Loucy (cell line): ENCODE data around the gene FOXC1.

Experiments
- H2AFZ ChIP-seq: fragments of 200-600 bp; sonication (generic); 2 replicates; pipeline ENCODE4 v1.6.0; 2016; ENCODE audit warnings: antibody characterized with exemption, mild to moderate bottlenecking, low read length, moderate library complexity
- H3F3A ChIP-seq: fragments of 200-600 bp; 2 replicates; pipeline ENCODE4 v1.6.0; 2016; ENCODE audit warnings: antibody characterized with exemption, low read depth, mild to moderate bottlenecking
- H3K27me3 ChIP-seq: fragments of 200-600 bp; sonication (generic); 2 replicates; pipeline ENCODE4 v1.6.1; 2014; ENCODE audit warnings: low read length, mild to moderate bottlenecking; ENCODE audit not compliant: insufficient read depth, poor library complexity, severe bottlenecking
- H3K36me3 ChIP-seq: fragments of 200-600 bp; sonication (generic); 2 replicates; pipeline ENCODE4 v1.6.1; 2016; ENCODE audit warnings: low read length; ENCODE audit not compliant: insufficient read depth
- H3K4me1 ChIP-seq: fragments of 200-600 bp; sonication (generic); 2 replicates; pipeline ENCODE4 v1.5.1; 2014; ENCODE audit warnings: low read length, mild to moderate bottlenecking; ENCODE audit not compliant: insufficient read depth, poor library complexity, severe bottlenecking
- H3K4me2 ChIP-seq: fragments of 200-600 bp; sonication (generic); 2 replicates; pipeline ENCODE4 v1.6.0; 2014; ENCODE audit warnings: antibody characterized with exemption, low read length, low read depth, mild to moderate bottlenecking; ENCODE audit not compliant: poor library complexity, severe bottlenecking
- H3K4me3 ChIP-seq: fragments of 200-600 bp; sonication (generic); 2 replicates; pipeline ENCODE4 v1.5.1; 2014; ENCODE audit warnings: low read length, mild to moderate bottlenecking, mixed read lengths; ENCODE audit not compliant: poor library complexity, severe bottlenecking
- H3K79me2 ChIP-seq: fragments of 200-600 bp; sonication (generic); 2 replicates; pipeline ENCODE4 v1.6.1; 2014; ENCODE audit warnings: low read length; ENCODE audit not compliant: insufficient read depth
- H3K9ac ChIP-seq: fragments of 200-600 bp; sonication (generic); 2 replicates; pipeline ENCODE4 v1.6.0; 2014; ENCODE audit warnings: mild to moderate bottlenecking, low read depth, low read length, moderate library complexity; ENCODE audit not compliant: poor library complexity, severe bottlenecking
- H3K9me2 ChIP-seq: fragments of 200-600 bp; sonication (generic); replicated peaks from 2 replicates; pipeline ENCODE4 v1.6.1; 2016; ENCODE audit warnings: low read depth, low read length, mixed read lengths
- H3K9me3 ChIP-seq: fragments of 200-600 bp; sonication (generic); 2 replicates; pipeline ENCODE4 v1.6.1; 2014; ENCODE audit warnings: mild to moderate bottlenecking, antibody characterized with exemption, low read length, low read depth; ENCODE audit not compliant: insufficient read depth
- H4K20me1 ChIP-seq: fragments of 200-600 bp; sonication (generic); 2 replicates; pipeline ENCODE4 v1.6.0; 2014; ENCODE audit warnings: antibody characterized with exemption, low read length, mild to moderate bottlenecking; ENCODE audit not compliant: insufficient read depth, poor library complexity, severe bottlenecking
- CTCF ChIP-seq: fragments of 200-600 bp; sonication (generic); conservative IDR thresholded peaks from 2 replicates; pipeline ENCODE4 v1.5.1; 2014; ENCODE audit warnings: mild to moderate bottlenecking, antibody characterized with exemption, low read length
- EZH2phosphoT487 ChIP-seq: fragments of 200-600 bp; IDR thresholded peaks from 2 replicates; pipeline ENCODE4 v1.6.1; 2018; ENCODE audit warnings: antibody characterized with exemption, mild to moderate bottlenecking, moderate library complexity, borderline replicate concordance

Gene FOXC1

DNA sequence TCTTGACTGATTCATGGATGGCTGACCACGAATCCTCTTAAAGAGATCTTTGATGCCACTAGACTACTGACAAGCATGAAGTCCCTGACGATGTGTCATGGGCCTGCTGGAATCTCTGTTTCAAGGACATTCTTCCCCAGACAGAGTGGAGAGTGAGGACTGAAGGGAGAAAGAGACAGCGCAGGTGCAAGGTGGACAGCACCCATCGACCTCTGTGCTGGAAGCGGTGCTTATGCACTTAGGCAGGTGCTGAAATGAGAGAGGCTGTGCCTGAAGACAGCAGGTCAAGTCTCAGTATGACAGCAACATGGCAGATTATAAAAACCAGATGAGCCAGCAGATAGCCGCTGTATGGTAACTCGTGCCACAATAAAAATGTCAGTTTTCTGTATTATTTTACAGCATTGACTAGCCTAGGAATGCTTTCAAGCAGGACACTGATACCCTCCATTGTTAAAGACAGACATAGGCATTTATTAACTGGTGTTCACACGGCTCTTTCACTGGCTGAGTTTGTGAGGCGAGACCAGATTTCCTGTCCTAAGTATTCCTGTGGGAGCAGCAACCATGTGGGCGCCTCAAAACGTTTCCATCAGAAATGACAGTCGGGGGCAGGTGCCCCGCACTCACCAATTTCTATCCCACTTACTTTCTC is 47.5 kb downstream of the FOXC1 start:
- no peaks in the 10 kb centered on the region for H3K4me1 ChIP-seq
- H3K27me3 ChIP-seq, result no peaks in the 10 kb centered on the region
- TF ChIP-seq CTCF, result no peak
- no peak for TF ChIP-seq EZH2phosphoT487
- no peaks in the 10 kb centered on the region for H3K9me2 ChIP-seq
- H3K9me3 ChIP-seq, result no peaks in the 10 kb centered on the region
- no peak overlapping the region for H2AFZ ChIP-seq
- no peak overlapping the region for H3K4me2 ChIP-seq
- H4K20me1 ChIP-seq, result no peaks in the 10 kb centered on the region
- H3K36me3 ChIP-seq, result no peaks in the 10 kb centered on the region
- no peak overlapping the region for H3K4me3 ChIP-seq
- no peak overlapping the region for H3K9ac ChIP-seq
- no peaks in the 10 kb centered on the region for H3F3A ChIP-seq
- H3K79me2 ChIP-seq, result no peaks in the 10 kb centered on the region

DNA sequence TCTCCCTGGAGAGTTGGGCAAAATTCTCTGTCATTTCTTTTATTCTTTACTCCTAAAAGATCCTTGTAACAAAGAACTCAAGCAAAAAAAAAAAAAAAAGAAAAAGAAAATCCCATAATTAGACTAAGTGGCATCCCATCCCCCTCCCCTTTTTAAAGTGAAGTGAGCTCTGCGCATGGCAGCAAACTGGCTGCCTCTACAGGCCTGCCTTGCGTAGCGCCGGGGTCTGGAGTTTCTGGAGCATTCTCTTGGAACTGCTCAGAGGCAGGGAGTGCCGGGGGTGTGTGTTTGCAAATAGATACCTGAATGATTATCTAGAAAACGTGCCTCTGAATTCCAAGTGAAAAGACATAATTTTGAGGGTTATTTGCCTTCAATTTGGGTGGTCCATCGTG is 48.1 kb downstream of the FOXC1 start:
- H3K27me3 ChIP-seq, result no peaks in the 10 kb centered on the region
- H3K4me1 ChIP-seq, result no peaks in the 10 kb centered on the region
- H2AFZ ChIP-seq, result no peak overlapping the region
- H3F3A ChIP-seq, result no peaks in the 10 kb centered on the region
- no peaks in the 10 kb centered on the region for H3K9me2 ChIP-seq
- no peaks in the 10 kb centered on the region for H4K20me1 ChIP-seq
- H3K36me3 ChIP-seq, result no peaks in the 10 kb centered on the region
- H3K9ac ChIP-seq, result no peak overlapping the region
- H3K4me3 ChIP-seq, result no peak overlapping the region
- no peak overlapping the region for H3K4me2 ChIP-seq
- H3K9me3 ChIP-seq, result no peaks in the 10 kb centered on the region
- TF ChIP-seq EZH2phosphoT487, result no peak
- TF ChIP-seq CTCF, result no peak
- H3K79me2 ChIP-seq, result no peaks in the 10 kb centered on the region

DNA sequence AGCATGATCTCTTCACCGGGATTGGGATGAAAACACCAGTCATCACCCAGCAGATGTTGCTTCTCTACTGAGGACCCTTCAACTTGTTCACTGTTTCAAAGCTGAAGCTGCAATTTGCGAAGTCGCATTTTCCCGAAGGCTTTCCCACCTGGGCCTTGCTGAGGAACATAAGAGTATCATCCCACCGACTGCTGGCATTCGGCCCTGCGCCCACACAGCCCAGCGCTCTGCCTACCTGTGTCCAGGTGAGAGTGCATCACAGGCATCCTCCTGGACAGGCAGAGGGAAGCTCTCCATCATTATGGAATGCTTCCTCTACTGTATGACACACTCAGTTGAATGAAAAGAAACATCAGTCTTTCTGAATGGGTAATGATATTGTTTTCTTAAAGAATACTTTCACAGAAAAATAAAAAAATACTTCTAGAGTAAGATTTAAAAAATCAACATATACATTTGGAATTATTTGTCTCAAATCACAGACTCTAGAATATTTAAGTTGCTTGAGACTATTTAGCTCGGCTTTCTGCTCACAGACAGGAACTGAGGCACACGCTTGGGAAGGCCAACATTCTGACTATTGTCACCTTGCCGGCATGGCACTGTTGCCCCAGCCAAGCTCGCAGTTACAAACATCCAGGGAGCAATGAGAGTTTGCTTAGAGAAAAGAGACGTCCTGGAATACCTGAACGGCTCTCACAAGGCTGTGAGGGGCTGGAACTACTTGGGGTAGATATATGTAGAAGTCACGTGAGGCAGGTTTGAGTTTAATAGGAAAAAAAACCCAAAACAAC is 48.7 kb downstream of the FOXC1 start:
- Histone ChIP-seq H3K9me2 (no peaks in the 10 kb centered on the region), H3K4me1 (no peaks in the 10 kb centered on the region), H3K79me2 (no peaks in the 10 kb centered on the region), H3K27me3 (no peaks in the 10 kb centered on the region), H3K4me3 (no peak overlapping the region), H3K4me2 (no peak overlapping the region), H3K9me3 (no peaks in the 10 kb centered on the region), H4K20me1 (no peaks in the 10 kb centered on the region), H3F3A (no peaks in the 10 kb centered on the region), H3K9ac (no peak overlapping the region), H3K36me3 (no peaks in the 10 kb centered on the region), H2AFZ (no peak overlapping the region)
- no peak for TF ChIP-seq EZH2phosphoT487
- no peak for TF ChIP-seq CTCF
